Activated naive CD4-positive, alpha-beta T cell treated with anti-CD3 and anti-CD28 coated beads, Interleukin-2, amount 50 U/mL, for 16 hours (primary cell): ENCODE measurements around the gene FCN2.

Experiments used
- DNase-seq: peaks from one replicate; pipeline ENCODE4 v3.0.0-alpha.2; 2020

The FCN2 gene

DNA sequence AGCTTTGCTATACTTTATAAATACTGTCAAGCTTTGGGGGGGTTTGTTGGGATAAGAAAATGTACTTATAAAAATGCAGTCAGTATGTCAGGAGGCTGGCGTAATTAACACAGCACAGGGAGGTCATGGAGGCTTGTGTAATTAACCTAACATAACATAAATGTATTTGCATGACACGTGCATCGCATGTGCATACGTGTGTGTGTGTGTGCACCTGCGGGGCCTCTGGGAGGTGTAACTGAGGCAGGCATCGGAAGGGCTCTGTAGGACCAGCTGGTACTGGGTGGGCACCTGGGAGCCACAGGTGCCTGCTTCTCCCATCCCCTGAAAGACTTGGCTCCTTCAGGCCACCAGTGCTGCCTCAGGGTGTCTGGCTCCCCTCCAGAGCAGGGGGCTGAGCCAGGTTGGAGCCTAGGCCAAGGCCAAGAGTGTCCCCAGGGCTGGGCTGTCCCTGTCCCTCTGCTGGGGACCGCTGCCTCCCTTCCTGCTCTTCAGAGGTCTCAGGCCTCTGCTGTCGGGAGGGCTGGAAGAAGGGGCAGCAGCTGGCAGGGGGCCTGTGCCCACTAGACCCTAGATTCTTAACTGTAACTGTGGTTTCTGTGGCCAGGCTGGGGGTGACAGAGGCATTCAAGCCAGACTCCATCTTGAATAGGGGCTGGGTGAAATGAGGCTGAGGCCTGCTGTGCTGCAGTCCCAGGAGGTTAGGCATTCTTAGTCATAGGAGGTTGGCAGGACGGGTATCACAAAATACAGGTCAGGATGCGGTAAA lies 9.0 kb downstream of the FCN2 start:
- DNase-seq, result no peak

DNA sequence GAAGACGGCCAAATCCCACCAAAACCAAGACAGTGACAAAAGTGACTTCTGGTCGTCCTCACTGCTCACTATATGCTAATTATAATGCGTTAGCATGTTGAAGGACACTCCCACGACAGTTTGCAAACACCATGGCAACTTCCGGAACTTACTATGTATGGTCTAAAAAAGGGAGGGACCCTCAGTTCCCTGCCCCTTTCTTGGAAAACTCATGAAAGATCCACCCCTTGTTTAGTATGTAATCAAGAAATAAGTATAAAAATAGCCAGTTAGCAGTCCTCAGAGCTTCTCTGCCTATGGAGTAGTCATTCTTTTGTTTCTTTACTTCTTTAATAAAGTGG lies 9.5 kb downstream of the FCN2 start:
- DNase-seq, result no peak

DNA sequence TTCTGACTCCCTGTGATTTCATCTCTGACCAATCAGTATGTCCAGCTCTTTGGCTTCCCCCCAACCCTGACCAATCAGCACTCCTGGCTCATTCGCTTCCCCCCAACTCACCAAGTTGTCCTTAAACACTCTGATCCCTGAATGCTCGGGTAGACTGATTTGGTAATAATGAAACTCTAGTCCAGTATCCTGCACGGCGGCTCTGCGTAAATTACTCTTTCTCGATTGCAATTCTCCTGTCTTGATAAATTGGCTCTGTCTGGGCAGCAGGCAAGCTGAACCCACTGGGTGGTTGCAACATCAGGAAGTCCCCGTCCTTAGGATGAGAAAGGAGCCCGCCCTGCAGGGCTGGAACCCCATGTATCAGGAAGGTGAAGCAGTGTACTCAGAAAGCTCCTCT lies 10.4 kb downstream of the FCN2 start:
- no peak for DNase-seq

DNA sequence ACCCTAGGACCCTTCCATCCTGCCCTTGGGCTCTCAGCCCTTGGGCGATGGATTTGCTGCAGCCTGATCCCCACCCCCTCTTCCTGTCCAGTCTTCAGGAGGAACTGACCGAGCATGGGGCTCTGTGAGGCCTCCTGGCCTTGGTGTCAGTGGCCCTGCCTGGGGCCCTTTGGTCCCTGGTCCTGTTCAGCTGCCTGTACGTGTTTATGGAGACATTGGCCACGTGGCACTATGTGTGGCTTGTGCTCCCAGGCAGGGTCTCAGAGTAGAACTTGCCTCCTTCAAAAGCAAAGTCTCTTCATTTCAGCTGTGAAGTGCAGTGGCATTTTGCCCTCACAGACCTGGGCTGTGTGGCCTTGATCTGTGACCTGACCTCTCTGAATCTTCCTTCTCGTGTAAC lies 11.1 kb downstream of the FCN2 start:
- no peak for DNase-seq

DNA sequence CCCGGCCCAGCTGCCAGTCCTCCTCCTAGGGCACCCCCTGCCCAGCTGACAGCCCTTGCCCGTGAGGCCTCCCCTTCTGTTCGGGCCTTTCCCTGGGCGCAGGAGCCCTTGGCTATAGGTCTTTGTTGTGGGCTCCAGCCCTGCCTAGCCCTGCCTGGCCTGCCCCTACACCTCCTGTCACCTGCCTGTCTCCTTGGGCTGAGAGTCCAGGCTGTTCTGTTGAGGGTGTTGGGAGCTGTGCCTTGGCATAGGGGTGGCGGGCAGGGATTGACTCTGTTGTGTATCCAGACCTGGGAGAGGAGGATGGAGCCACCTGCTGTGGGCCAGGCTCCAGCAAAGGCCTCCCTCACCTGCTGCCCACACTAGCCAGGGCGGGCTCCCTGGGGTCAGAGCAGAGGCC lies 11.6 kb downstream of the FCN2 start:
- DNase-seq, result no peak

DNA sequence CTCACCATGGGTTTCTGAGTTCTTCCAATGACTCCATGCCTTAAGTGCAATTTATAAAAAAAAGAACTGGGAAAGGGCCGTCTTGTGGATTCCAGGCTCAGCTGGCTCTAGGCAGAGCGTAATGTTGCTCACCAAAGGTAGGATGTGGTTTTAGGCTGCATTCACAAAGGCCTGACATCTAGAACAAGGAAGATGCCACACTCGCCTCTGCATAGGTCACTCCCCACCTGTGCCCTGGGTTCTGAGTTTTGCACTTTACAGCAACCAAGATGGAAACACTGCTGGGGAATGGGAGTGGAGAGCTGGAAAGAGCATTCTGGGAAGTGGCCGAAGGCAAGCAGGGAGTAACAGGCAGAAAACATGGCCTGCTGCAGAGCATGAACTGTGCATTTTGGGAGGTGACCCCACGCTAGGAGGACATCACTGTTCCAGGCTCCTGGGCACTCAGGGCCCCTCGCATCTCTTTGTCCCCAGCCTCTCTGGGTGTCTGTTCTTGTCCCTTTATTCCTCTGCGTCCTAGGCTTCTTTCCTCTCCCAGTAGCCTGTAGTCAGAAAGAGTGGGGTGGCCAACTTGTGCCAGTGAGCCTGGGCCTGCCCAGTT lies 12.3 kb downstream of the FCN2 start:
- no peak for DNase-seq

DNA sequence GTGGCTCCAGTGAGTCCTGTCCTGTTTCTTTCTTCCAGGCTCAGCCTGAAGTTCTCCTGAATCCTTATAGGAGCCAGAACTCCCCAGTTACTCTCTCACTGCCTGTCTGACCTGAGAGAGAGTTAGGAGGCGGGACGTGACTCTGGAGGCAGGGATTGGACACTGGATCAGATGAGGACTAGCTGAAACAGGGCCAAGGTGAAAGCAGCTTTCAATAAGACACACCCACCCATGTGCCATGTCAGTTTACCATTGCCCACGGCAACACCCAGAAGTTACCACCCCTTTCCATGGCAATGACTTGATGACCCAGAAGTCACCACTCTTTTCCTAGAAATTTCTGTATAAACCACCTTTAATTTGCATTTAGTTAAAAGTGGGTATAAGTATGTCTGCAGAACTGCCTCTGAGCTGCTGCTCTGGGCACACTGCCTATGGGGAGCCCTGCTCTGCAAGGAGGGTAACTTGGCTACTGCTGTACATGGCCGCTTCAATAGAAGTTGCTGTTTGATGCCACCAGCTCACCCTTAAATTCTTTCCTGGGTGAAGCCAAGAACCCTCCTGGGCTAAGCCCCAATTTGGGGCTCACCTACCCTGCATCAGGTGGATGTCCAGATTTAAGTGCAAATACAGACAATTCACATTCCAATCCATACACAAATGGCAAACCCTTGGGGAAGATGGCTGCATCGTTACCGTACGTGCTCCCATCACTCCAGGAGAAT lies 13.7 kb downstream of the FCN2 start:
- no peak for DNase-seq

DNA sequence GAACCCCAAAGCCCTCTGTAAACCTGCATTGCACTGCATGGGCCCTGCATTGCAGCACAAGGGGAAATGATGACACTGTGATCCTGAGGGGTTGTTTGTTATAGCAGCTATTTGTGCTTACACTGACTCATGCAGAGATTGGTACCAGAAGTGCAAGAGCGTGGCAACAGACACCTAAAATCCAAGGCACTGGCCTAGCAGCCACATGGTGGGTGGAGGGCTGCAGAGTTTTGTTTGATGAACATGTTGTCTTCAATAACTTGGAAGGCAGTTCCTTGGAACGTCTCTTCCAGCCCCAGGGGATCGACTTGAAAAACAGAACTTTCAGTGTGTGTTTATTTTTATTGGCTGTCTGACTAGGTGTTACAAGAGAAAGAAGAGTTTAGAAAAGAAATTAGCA lies 14.5 kb downstream of the FCN2 start:
- DNase-seq, result no peak

DNA sequence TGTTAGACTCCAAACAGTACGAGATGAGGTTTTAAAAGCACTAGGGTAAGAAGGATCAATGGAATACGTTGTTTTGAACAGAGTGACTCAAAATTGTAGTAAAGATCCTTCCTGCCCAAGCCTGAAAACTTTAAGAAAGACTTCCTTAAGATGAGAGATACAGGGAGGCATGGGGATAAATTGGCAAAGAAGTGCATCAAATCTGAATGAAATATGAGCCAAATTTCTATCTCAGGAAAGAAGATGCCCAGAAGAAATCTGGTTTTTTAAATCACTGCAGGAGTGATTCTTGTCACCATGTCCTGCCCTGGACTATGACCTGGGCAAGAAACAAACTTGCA lies 14.9 kb downstream of the FCN2 start:
- DNase-seq, result no peak

DNA sequence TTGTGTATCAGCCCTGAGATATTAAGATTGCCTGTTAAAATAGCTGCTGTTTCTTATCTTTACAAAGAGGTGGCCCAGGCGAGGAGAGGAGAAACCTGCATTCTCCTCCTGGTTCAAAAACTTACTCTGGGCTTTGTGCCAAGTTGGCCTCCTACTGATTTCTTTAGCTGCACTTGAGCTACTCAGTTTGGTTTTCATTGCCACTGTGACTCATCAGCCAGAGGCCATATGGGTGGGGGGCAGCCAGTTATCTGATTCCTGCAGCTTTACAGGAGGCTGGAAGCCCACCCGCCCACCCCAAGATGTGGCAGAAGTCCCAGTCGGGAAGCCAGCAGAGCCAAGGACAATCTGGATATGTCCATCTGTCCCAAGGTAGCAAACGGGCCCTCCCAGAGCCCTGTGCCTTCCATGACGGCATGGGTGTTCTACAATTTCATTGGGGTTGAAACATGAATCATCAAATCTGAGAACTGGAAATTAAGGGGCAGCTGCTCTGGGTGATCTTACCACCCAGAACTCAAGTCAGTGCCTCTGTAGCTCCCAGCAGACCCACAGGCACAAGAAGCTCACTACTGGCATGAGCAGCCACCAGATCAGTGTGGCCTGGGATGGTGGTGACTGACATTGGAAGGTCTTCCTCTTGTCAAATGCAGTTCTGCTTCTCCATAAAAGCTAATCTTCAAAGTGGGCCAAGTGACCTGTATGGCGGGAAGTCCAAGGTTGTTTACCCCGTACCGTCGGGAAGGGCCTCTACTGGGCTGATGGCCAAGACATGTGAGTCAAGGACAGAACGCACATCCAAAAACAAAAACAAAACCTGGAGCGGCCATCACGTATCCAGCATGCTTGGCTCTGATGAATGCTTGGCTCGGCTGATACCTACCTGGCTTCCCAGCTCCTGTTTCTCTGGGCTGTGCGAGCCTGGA lies 15.6 kb downstream of the FCN2 start:
- DNase-seq, result no peak

DNA sequence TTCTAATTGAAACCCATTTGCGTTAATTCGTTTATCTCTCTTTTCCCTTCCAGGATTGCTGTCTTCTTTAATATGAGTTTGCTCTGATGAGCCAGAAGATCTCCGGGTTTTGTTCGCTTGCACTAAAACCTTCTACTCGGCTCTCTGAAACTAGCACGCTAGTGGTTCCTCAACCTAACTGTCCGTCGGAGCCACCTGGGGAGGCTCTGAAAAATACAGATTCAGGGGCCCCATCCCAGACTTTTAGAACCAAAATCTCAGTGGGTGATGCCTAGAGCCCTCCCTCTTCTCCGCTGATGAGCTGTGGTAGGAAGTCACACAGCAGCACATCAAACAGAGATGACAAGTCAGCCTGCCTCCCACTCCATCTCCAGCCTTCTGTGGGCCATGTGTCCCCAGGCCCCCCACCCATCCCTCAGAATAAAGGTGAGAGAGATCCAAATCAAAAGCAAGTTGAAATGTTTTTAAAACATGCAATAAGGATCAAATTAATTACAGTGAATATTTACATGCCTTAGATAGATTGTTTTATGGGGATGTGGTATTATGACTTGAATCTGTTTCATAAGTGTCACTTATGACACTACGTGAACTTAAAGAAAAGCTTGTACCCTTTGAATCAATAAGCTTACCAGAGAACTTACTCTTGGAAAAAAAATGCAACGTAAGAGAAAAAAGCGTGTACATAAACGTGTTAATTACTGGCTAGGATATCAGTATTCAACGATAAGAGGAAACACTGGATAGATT lies 16.4 kb downstream of the FCN2 start:
- DNase-seq, result no peak

DNA sequence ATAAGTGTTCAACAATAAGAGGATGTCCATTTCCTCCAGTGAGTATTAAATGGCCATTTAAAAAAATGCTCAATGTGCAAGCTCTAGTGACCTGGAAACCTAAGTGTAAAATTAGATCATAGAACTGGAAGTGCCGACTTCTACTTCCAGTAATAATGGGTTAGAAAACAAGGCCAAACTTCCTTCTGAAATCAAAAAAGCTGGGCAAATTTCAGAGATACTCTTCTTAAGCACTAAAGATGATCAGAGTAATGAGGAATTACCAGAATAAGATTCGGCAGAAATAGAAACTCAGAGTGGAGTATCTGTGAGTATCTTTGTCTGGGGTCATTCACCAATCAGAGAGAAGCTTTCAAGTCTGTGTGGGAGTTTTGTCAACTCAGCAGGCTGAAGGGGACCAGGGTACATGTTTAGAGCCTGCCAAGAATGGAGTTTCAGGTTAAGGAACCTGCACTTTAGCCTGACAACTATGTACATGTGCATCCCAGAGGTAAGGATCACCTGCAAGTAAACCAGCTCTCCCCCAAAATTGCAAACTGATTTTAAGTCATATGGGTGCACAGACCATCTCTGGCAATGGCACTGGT lies 17.1 kb downstream of the FCN2 start:
- no peak for DNase-seq

DNA sequence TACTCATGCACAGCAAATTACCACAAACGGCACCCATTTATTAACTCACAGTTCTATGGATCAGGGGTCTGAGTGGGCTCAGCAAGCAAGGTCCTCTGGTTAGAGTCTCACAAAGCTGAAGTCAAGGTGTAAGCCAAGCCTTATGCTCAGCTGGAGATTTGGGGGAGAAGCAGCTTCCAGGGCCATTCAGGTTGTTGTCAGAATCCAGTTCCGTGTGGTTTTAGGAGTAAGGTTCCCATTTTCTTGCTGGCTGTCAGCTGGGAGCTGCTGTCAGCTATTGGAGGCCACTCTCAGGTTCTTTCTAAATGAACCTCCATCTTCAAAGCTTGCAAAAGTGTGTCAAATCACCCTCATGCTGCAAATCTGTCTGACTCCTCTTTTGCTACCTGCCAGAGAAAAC lies 17.7 kb downstream of the FCN2 start:
- no peak for DNase-seq

DNA sequence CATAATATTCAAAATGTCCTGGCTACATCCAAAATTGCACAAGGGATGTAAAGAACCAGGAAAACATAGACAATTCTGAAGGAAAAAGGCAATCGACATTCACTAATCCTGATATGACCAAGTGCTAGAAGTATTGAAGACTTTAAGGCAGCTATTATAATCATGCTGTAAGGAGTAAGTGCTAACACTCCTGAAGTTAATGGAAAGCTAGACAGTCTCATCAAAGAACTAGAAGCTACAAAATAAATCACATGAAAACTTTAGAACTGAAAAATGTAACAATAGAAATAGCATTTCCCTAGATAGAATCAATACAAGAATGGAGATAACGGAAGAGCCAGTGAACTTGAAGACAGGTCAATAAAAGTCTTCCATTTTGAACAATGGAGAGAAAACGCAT lies 18.6 kb downstream of the FCN2 start:
- no peak for DNase-seq

DNA sequence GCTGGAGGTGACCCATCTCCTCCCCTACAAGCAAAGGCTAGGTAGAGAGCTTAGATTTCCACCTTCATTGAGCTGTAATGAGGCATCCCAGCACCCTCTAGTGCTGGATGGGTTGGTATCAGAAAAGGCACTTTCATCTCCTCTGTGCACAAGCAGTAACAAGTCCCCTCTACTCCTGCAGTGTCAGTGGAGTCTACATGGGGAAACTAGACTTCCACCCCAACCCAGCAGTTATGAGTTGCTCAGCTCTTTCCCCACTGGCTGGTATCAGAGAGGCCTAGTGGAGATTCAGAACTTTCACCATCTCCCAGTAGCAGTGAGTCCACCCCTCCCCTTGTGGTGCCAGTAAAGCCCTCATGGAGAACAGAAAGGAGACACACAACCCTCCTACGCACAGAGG lies 19.2 kb downstream of the FCN2 start:
- DNase-seq, result no peak

DNA sequence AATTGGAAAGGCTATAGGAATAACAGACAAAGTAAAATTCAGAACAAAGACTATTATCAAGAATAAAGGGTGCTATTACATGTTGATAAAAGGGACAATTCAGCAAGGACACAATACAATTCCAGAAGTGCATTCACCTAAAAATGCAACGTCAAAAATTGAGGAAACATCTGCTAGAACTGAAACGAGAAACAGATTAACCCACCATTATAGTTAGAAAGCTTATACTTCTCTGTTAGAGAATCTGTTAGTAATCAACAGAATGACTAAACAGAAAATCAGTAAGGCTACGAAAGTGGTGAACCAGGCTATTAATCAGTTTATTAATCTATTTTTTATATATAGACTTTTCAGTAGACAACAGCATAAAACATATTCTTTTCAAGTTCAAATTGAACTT lies 22.3 kb downstream of the FCN2 start:
- DNase-seq, result no peak

DNA sequence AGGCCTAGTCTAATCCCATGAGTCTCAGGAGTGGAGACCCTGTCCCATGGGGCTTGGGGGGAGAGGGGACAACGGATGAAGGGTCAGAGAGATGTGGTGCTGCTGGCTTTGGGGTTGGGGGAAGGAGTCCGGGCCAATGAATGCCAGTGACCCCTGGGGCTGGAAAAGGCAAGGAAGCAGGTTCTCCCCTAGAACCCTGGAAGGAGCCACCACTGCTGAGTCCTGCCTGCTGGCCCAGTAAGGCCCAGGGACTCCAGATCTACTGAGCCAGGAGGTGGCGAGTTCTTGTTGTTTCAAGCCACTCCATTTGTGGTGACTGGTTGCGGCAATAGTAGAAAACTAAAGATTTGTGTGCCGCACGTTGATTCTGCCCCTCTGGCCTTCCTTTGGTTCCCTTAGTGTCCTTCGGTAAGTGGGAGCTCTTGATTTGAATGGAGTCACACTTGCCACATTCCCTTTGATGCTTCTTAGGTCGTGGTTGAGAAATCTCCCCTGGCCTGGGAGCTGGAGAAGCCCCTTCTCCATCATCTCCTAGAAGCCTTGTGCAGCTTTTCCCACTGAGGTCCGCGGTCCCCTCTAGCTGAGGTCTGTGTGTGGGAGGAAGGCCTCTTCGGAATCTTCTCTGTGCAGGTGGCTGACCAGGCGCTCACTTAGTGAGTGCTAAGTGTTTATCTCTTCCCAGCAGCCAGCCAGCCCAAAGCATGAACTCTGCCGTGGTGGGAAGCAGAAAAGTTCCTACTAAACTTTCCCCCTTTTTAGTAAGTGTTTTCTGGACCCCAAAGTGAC lies 28.1 kb downstream of the FCN2 start:
- DNase-seq, result no peak

DNA sequence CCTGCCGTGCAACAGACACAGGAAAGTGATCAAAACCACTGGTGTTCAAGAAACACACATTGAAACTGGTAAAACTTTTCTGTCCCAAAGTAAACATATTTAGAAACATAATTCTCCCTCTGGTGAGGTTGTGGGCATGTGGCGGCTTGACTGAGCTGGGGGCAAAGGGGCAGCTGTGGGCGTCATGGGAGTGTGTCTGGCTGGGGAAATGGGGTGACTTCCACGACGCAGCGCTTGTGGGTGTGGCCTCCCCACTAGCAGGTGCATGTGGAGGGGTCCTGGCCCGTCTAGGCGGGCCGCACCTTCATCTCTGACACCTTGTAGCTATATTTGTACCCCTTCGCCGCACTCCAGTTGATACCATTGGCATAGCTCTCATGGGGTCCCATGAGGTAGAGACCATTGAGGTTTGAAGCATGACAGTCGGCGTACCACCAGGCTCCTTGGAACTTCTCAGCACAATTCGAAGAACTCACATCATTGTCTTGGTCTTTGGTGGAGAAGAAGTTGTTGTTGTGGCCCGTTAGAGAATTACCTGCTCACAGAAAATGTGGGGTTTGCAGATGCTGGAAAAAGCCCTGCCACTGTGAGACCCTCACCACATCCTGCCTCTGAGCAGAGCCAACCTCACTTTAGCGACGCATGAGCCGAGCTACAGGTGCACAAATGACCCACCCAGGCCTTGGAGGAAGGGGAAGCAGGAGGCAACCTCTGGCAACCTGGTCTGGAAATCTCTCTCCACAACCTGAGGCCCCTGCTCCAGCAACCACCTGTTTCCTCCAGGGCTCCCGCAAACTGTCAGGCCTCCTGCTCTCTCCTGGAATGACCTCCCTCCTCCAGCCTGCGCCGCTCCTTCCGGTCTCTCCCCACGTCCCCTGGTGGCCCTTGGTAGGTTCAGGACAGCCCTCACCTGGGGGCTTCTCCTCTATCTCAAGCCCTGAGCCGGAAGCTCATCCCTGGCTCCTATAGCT lies 29.2 kb downstream of the FCN2 start:
- DNase-seq, result no peak

DNA sequence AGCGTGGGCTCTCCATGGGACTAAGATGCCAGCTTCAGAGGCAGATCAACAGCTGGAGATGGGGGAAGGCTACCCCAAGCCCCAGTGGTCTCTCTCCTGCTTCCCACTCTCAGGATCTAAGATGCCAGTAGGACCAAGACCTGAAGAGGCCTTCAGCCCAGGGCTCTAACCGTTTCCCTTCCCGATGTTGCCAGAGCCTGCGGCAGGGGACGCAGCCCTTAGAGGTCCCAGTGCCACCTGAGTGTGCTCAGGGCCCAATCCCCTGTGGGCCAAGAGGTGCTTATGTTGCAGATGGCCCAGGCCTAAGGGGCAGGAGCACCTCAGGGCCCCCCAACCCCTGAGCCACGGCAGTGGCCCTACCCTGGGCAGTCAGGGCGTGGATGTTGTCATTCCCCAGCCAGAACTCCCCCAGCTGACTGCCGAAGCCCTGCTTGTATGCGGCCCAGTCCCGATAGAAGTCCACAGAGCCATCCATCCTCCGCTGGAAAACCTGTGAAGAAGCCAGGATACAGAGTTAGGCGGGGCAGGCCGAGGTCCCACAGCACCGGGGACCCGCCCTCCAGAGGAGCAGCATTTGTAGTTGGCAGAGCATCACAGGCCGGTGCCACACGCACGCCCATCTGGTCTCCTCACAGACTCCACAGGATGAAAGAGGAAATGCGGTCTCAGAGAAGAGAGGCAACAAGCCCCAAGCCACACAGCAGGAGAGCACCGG lies 31.7 kb downstream of the FCN2 start:
- no peak for DNase-seq
